Measurements from ENCODE around the gene DSEL. TPM values are rescaled to one million over a fixed set of nuclear protein-coding genes. Genes with fewer than 3 reads are reported as not detected.
A peak's percentile ranks its signal among the peaks of the same experiment; 100 is the strongest.

The DSEL gene
- total and polyA plus RNA-seq, 2 of the 8 experiments (the other 6 are each of a cell fraction or from before 2014, with no cell fraction given) = 3.0 to 22.8 TPM

DNA sequence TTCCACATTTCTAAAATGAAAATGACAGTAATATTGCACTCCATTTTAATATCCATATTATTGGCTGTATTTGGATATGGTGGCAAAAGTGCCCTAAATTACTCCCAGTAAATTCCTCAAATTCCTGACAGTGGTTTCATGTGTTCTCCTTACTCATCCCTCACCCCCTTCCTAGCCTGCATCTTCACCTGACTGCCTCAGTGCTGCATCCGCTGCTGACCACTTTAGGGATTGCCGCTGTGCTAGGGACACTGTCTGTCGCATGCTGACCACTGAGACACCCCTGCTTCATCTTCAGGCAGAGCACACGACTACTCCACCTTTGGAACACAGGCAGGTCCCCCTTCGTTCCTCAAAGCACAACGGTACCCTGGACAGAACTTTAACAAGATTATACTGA lies 32.6 kb downstream of the DSEL start:
- no peak for TF ChIP-seq TEAD4 (IDR thresholded peaks at IDR 0.05; ENCODE audit: low read depth, low read length)
- no peak for TF ChIP-seq JUN (IDR thresholded peaks at IDR 0.05; ENCODE audit: low read depth, low read length)
- TF ChIP-seq PHF8 (conservative IDR thresholded peaks at IDR 0.05; ENCODE audit: low read depth, low read length) = no peak
- no peak for TF ChIP-seq SP4 (IDR thresholded peaks at IDR 0.05; ENCODE audit: low read length)
- no peak for TF ChIP-seq SP2 (IDR thresholded peaks at IDR 0.05; ENCODE audit: low read length)
- no peak for TF ChIP-seq SUZ12 (IDR thresholded peaks at IDR 0.05; ENCODE audit: low read length)
- Histone ChIP-seq H2AFZ (ENCODE audit: low read length) (no peak overlapping the region), H2BK15ac (ENCODE audit: low read length) (no peak overlapping the region), H3K79me1 (ENCODE audit: low read depth, low read length) (no peaks in the 10 kb centered on the region), H3K27me3 (replicated peaks in 1 of 4; ENCODE audit: control insufficient read depth in 3 of 4, extremely low read depth in 1 of 4, insufficient read depth in 3 of 4, low read length in 3 of 4) (peaks cover 12 to 35% (median 22%) of the 10 kb centered on the region in 4 experiments), H3K36me3 (ENCODE audit: control insufficient read depth in 2 of 4, insufficient read depth in 4 of 4, low read length in 3 of 4) (no peaks in the 10 kb centered on the region), H3K4me3 (ENCODE audit: extremely low read depth in 1 of 4, insufficient read depth in 2 of 4, low read depth in 3 of 4, low read length in 4 of 4) (no peak overlapping the region), H4K20me1 (replicated peaks in 1 of 2; ENCODE audit: control insufficient read depth in 1 of 2, insufficient read depth in 2 of 2, low read length in 2 of 2) (peaks cover 0 to 3% of the 10 kb centered on the region in 2 experiments), H4K91ac (replicated peaks; ENCODE audit: insufficient read length, low read length) (no peak overlapping the region), H2BK12ac (ENCODE audit: low read depth, low read length) (no peak overlapping the region), H2AK5ac (ENCODE audit: low read depth, low read length) (0 out of 2 replicates have a peak overlapping the region, but pooled peaks have one; percentile 16), H3K4me1 (replicated peaks in 1 of 4; ENCODE audit: control insufficient read depth in 3 of 4, insufficient read depth in 4 of 4, low read length in 3 of 4) (peaks cover 0 to 3% (median 0%) of the 10 kb centered on the region in 4 experiments; a peak in 1 of 7 replicates), H4K5ac (ENCODE audit: insufficient read length, low read depth, low read length) (no peak overlapping the region), H2BK120ac (replicated peaks; ENCODE audit: low read depth, low read length) (no peak overlapping the region), H4K8ac (ENCODE audit: extremely low read depth, insufficient read depth, low read length) (no peak overlapping the region), H3K9ac (replicated peaks in 1 of 4; ENCODE audit: extremely low read depth in 1 of 4, low read depth in 3 of 4, low read length in 3 of 4) (no peak overlapping the region), H3K4me2 (ENCODE audit: insufficient read depth in 1 of 2, low read depth in 2 of 2, low read length in 2 of 2) (no peak overlapping the region), H2BK20ac (ENCODE audit: low read length) (no peak overlapping the region), H3K27ac (ENCODE audit: low read depth, low read length) (no peak overlapping the region), H3K18ac (ENCODE audit: extremely low read depth, low read length) (no peak overlapping the region), H3K23ac (ENCODE audit: insufficient read length) (no peak overlapping the region), H2BK5ac (ENCODE audit: low read depth, low read length) (no peak overlapping the region), H3K14ac (ENCODE audit: insufficient read length) (no peak overlapping the region), H3K56ac (replicated peaks; ENCODE audit: insufficient read length, low read depth, low read length) (no peak overlapping the region), H3K79me2 (ENCODE audit: control insufficient read depth in 1 of 2, insufficient read depth in 2 of 2, low read length in 2 of 2) (no peaks in the 10 kb centered on the region), H3K9me3 (ENCODE audit: insufficient read depth in 2 of 2, low read depth in 1 of 2, low read length in 1 of 2) (no peaks in the 10 kb centered on the region), H3K23me2 (ENCODE audit: low read depth, low read length) (no peaks in the 10 kb centered on the region), H3K4ac (replicated peaks; ENCODE audit: insufficient read length, low read depth, low read length) (no peak overlapping the region)
- no peak for FAIRE-seq
- POLR2A ChIA-PET (ENCODE audit: partially characterized antibody) = no interaction called here
- no peak for DNase-seq (ENCODE audit: low read depth in 1 of 2, low spot score in 2 of 2)
- WGBS, 2 experiments (ENCODE audit: extremely low coverage in 1 of 2, insufficient coverage in 1 of 2, insufficient read length in 1 of 2, insufficient replicate concordance in 2 of 2, low coverage in 1 of 2, low lambda C conversion rate in 2 of 2, missing lambda C conversion rate in 1 of 2) = 84% methylated on average over 6 of the region's 6 CpGs; no CpG with 5 or more reads in 1 of the 2 experiments
- CTCF ChIA-PET (ENCODE audit: partially characterized antibody) = interaction anchor here (1.5 kb wide), 1 partner anchor 32 kb away, joined by 3 read pairs; no protein-coding TSS in a partner anchor

Data from H1 (cell line).